ENCODE results near the gene TRAPPC12.

- no peak for TF ChIP-seq CTCF (IDR thresholded peaks at IDR 0.05)
- TF ChIP-seq EP300 (IDR thresholded peaks at IDR 0.05), result no peak
- no peak for TF ChIP-seq POLR2AphosphoS5 (IDR thresholded peaks at IDR 0.05)
- TF ChIP-seq POLR2A (IDR thresholded peaks at IDR 0.05), result no peak
Observed at GRCh38 chr2:3356799-3357198, 22.7 kb upstream of the TRAPPC12 start.
